Keratinocyte (primary cell): ENCODE data around the gene ZNF121. TPM values are rescaled to one million over a fixed set of nuclear protein-coding genes. Genes with fewer than 3 reads are reported as not detected.

Source experiments
- DNase-seq: peaks from one replicate; pipeline ENCODE4 v3.0.0-alpha.2; 2011; ENCODE audit warnings: low read depth, missing footprints, low spot score
- FAIRE-seq: peaks from 2 replicates; lab custom pipeline; 2011; peaks lifted over from hg19 to GRCh38; lab: Jason Lieb, UNC
- H2AFZ ChIP-seq: 2 replicates; pipeline ENCODE4 v1.6.0; 2012; ENCODE audit warnings: low read length, control low read depth, inconsistent platforms; ENCODE audit not compliant: control insufficient read depth
- H3K27ac ChIP-seq: 2 replicates; pipeline ENCODE4 v1.5.1; 2011; ENCODE audit warnings: low read length; ENCODE audit not compliant: control insufficient read depth, insufficient read depth
- H3K27me3 ChIP-seq: 3 replicates; pipeline ENCODE4 v1.6.0; 2011; ENCODE audit warnings: low read length; ENCODE audit not compliant: control insufficient read depth, insufficient read depth; ENCODE audit errors: extremely low read depth
- H3K36me3 ChIP-seq, 2 experiments: 2 replicates in 1 of 2; 3 replicates in 1 of 2; pipeline ENCODE4 v1.5.1; 2011; ENCODE audit warnings: low read length in 2 of 2, mild to moderate bottlenecking in 1 of 2; ENCODE audit not compliant: control insufficient read depth in 2 of 2, insufficient read depth in 2 of 2; ENCODE audit errors: extremely low read depth in 1 of 2
- H3K4me1 ChIP-seq: 3 replicates; pipeline ENCODE4 v1.5.1; 2011; ENCODE audit warnings: low read length; ENCODE audit not compliant: control insufficient read depth, insufficient read depth; ENCODE audit errors: extremely low read depth
- H3K4me2 ChIP-seq: 3 replicates; pipeline ENCODE4 v1.6.0; 2011; ENCODE audit warnings: low read depth, low read length; ENCODE audit not compliant: control insufficient read depth, insufficient read depth; ENCODE audit errors: extremely low read depth
- H3K4me3 ChIP-seq, 3 experiments: fragments of 200-600 bp in 1 of 3; sonication (generic) in 1 of 3; 2 replicates in 2 of 3; 3 replicates in 1 of 3; pipeline ENCODE4 v1.5.1; 2011 to 2016; ENCODE audit warnings: low read length in 3 of 3, mild to moderate bottlenecking in 3 of 3, control low read depth in 2 of 3, inconsistent platforms in 1 of 3, low read depth in 1 of 3, mixed read lengths in 1 of 3, mixed run types in 1 of 3, moderate library complexity in 1 of 3; ENCODE audit not compliant: control insufficient read depth in 2 of 3, insufficient read depth in 2 of 3; ENCODE audit errors: extremely low read depth in 1 of 3
- H3K79me2 ChIP-seq: 2 replicates; pipeline ENCODE4 v1.6.0; 2012; ENCODE audit warnings: low read length; ENCODE audit not compliant: control insufficient read depth, insufficient read depth
- H3K9ac ChIP-seq: 3 replicates; pipeline ENCODE4 v1.6.0; 2011; ENCODE audit warnings: low read length; ENCODE audit not compliant: control insufficient read depth, insufficient read depth; ENCODE audit errors: extremely low read depth
- H3K9me1 ChIP-seq: 3 replicates; pipeline ENCODE4 v1.6.0; 2011; ENCODE audit warnings: low read length; ENCODE audit not compliant: control insufficient read depth, insufficient read depth; ENCODE audit errors: extremely low read depth
- H3K9me3 ChIP-seq: 2 replicates; pipeline ENCODE4 v1.5.1; 2012; ENCODE audit warnings: low read depth, low read length; ENCODE audit not compliant: control insufficient read depth
- H4K20me1 ChIP-seq: 3 replicates; pipeline ENCODE4 v1.6.0; 2011; ENCODE audit warnings: low read length; ENCODE audit not compliant: control insufficient read depth, insufficient read depth; ENCODE audit errors: extremely low read depth
- EZH2 ChIP-seq: IDR thresholded peaks from one replicate; pipeline ENCODE4 v1.6.1; 2012; ENCODE audit warnings: inconsistent platforms, mild to moderate bottlenecking, low read length, moderate library complexity
- dilution Hi-C: fragments of 300-500 bp; cut with MboI; formaldehyde crosslinking; loops from one replicate; pipeline ENCODE4 v1.7.0; 2020; ENCODE audit warnings: low sequenced_read_pairs; ENCODE audit not compliant: extremely low pct_ligation_motif_present
- polyA plus RNA-seq, 5 experiments: library from polyadenylated mRNA; depleted of rRNA in 3 of 5; stranded (reverse) in 3 of 5; stranded (forward) in 1 of 5; unstranded in 1 of 5; fragments of >200 nt; gene quantifications; 1 replicate in 1 of 5; 2 replicates in 3 of 5; 3 replicates in 1 of 5; pipeline versions ENCODE4 v1.2.1 to v1.2.3, GENCODE V29; 2011 to 2012; ENCODE audit warnings: missing spikeins in 2 of 5, low read depth in 1 of 5, low replicate concordance in 1 of 5
- TF ChIP-seq, protein P1 (sequence below), 3 experiments: IDR thresholded peaks in 1 of 3; conservative IDR thresholded peaks in 1 of 3; optimal IDR thresholded peaks in 1 of 3; 2 replicates in 2 of 3; 3 replicates in 1 of 3; pipeline versions ENCODE3 to v1.5.1; 2011; ENCODE audit warnings: low read length in 3 of 3, mild to moderate bottlenecking in 3 of 3, moderate library complexity in 2 of 3, control low read depth in 1 of 3, inconsistent platforms in 1 of 3; ENCODE audit not compliant: insufficient read depth in 2 of 3; ENCODE audit errors: extremely low read depth in 1 of 3

ZNF121 gene
- polyA plus RNA-seq, 1 donor (not counting 4 experiments of a cell fraction or from before 2014, with no cell fraction given): 20.3 TPM

- H2AFZ ChIP-seq: no peak overlapping the region
- no peaks in the 10 kb centered on the region for H3K9me1 ChIP-seq
- dilution Hi-C loops: no loop called here
- FAIRE-seq (no peak), DNase-seq (no peak)
- H3K9ac ChIP-seq: no peak overlapping the region
- no peak overlapping the region for H3K27ac ChIP-seq
- TF ChIP-seq, protein P1, sequence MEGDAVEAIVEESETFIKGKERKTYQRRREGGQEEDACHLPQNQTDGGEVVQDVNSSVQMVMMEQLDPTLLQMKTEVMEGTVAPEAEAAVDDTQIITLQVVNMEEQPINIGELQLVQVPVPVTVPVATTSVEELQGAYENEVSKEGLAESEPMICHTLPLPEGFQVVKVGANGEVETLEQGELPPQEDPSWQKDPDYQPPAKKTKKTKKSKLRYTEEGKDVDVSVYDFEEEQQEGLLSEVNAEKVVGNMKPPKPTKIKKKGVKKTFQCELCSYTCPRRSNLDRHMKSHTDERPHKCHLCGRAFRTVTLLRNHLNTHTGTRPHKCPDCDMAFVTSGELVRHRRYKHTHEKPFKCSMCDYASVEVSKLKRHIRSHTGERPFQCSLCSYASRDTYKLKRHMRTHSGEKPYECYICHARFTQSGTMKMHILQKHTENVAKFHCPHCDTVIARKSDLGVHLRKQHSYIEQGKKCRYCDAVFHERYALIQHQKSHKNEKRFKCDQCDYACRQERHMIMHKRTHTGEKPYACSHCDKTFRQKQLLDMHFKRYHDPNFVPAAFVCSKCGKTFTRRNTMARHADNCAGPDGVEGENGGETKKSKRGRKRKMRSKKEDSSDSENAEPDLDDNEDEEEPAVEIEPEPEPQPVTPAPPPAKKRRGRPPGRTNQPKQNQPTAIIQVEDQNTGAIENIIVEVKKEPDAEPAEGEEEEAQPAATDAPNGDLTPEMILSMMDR (optimal IDR thresholded peaks at IDR 0.05 in 1 of 3, IDR thresholded peaks at IDR 0.05 in 1 of 3, conservative IDR thresholded peaks at IDR 0.05 in 1 of 3; ENCODE audit: extremely low read depth in 1 of 3, insufficient read depth in 2 of 3, low read length in 3 of 3): no peak
- no peak overlapping the region for H3K4me3 ChIP-seq
- H3K4me1 ChIP-seq: peaks cover 9% of the 10 kb centered on the region
- peaks cover 7% of the 10 kb centered on the region for H3K9me3 ChIP-seq
- no peaks in the 10 kb centered on the region for H4K20me1 ChIP-seq
- H3K79me2 ChIP-seq: peaks cover 85% of the 10 kb centered on the region
- H3K36me3 ChIP-seq: peaks cover 7 to 16% of the 10 kb centered on the region in 2 experiments
- H3K27me3 ChIP-seq: no peaks in the 10 kb centered on the region
- H3K4me2 ChIP-seq: no peak overlapping the region
Observed at GRCh38 chr19:9580728-9581127, 3.6 kb downstream of the ZNF121 start.

DNA sequence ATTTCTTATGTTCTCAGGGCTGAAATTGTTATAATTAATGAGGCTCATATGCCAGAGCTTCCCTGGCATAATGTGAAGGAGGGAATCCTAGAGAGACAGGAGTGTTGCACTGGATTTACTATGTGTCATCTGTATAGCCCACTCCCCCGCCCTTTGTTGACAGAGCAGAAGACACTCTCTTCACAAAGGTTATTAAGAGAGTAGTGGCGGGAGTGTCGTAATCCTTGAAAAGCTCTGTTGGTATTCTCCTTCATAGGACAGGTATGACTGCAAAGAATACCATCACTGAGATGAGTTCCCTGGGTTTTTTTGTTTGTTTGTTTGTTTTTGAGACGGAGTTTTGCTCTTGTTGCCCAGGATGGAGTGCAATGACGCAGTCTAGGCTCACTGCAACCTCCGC, 14.0 kb downstream of the ZNF121 start:
- Histone ChIP-seq H4K20me1 (peaks cover 4% of the 10 kb centered on the region), H3K27me3 (no peaks in the 10 kb centered on the region), H3K36me3 (peaks cover 22 to 36% of the 10 kb centered on the region in 2 experiments), H2AFZ (no peak overlapping the region), H3K4me2 (no peak overlapping the region), H3K9me1 (no peaks in the 10 kb centered on the region), H3K79me2 (peaks cover 94% of the 10 kb centered on the region), H3K4me3 (no peak overlapping the region), H3K9ac (no peak overlapping the region), H3K4me1 (peaks cover 2% of the 10 kb centered on the region), H3K27ac (no peak overlapping the region), H3K9me3 (peaks cover 52% of the 10 kb centered on the region)
- no peak for FAIRE-seq
- dilution Hi-C loops: no loop called here
- TF ChIP-seq, protein P1 (optimal IDR thresholded peaks at IDR 0.05 in 1 of 3, IDR thresholded peaks at IDR 0.05 in 1 of 3, conservative IDR thresholded peaks at IDR 0.05 in 1 of 3; ENCODE audit: extremely low read depth in 1 of 3, insufficient read depth in 2 of 3, low read length in 3 of 3): no peak
- TF ChIP-seq EZH2: no peak
- DNase-seq: no peak
